ENCODE results near the gene CYTH1.

- TF ChIP-seq CTCF (IDR thresholded peaks at IDR 0.05), result no peak
- TF ChIP-seq POLR2A (IDR thresholded peaks at IDR 0.05), result no peak
Observed at GRCh38 chr17:78734793-78735641, 47.1 kb downstream of the CYTH1 start.
